Mesendoderm (in vitro differentiated cells): ENCODE data around the gene COA1.
A peak's percentile ranks its signal among the peaks of the same experiment; 100 is the strongest.

Source experiments
- DNase-seq: peaks from one replicate; pipeline ENCODE4 v3.0.0; 2013
- H2AK5ac ChIP-seq: 2 replicates; pipeline ENCODE4 v1.6.1; 2013; ENCODE audit warnings: low read length, inconsistent platforms
- H2BK120ac ChIP-seq: 2 replicates; pipeline ENCODE4 v1.6.1; 2013; ENCODE audit warnings: low read depth, mild to moderate bottlenecking, low read length, moderate library complexity, mixed read lengths
- H2BK15ac ChIP-seq: replicated peaks from 2 replicates; pipeline ENCODE4 v1.6.1; 2013; ENCODE audit warnings: low read depth, mild to moderate bottlenecking, moderate library complexity
- H2BK5ac ChIP-seq: 2 replicates; pipeline ENCODE4 v1.6.1; 2013; ENCODE audit warnings: low read length, inconsistent platforms
- H3K18ac ChIP-seq: 2 replicates; pipeline ENCODE4 v1.6.1; 2013; ENCODE audit warnings: mild to moderate bottlenecking, low read length, mixed read lengths
- H3K23ac ChIP-seq: one replicate; pipeline ENCODE4 v1.6.1; 2013; ENCODE audit warnings: low read length
- H3K27ac ChIP-seq: 2 replicates; pipeline ENCODE4 v1.5.1; 2013; ENCODE audit warnings: low read depth, mild to moderate bottlenecking, inconsistent platforms, low read length, moderate library complexity
- H3K27me3 ChIP-seq: 2 replicates; pipeline ENCODE4 v1.6.1; 2013; ENCODE audit warnings: low read length, control low read depth, mild to moderate bottlenecking, inconsistent platforms; ENCODE audit not compliant: insufficient read depth, poor library complexity
- H3K36me3 ChIP-seq: 2 replicates; pipeline ENCODE4 v1.6.1; 2013; ENCODE audit warnings: low read length, inconsistent platforms; ENCODE audit not compliant: control insufficient read depth, insufficient read depth
- H3K4ac ChIP-seq: one replicate; pipeline ENCODE4 v1.6.1; 2013; ENCODE audit warnings: low read depth, mild to moderate bottlenecking, low read length, moderate library complexity
- H3K4me1 ChIP-seq: 2 replicates; pipeline ENCODE4 v1.6.1; 2013; ENCODE audit warnings: low read depth, low read length, inconsistent platforms; ENCODE audit not compliant: control insufficient read depth
- H3K4me2 ChIP-seq: 2 replicates; pipeline ENCODE4 v1.6.1; 2013; ENCODE audit warnings: low read length
- H3K4me3 ChIP-seq: 2 replicates; pipeline ENCODE4 v1.5.1; 2013; ENCODE audit warnings: mild to moderate bottlenecking, low read length
- H3K56ac ChIP-seq: one replicate; pipeline ENCODE4 v1.6.1; 2013; ENCODE audit warnings: low read length
- H3K79me1 ChIP-seq: 2 replicates; pipeline ENCODE4 v1.6.1; 2013; ENCODE audit warnings: low read length, inconsistent platforms
- H3K79me2 ChIP-seq: 2 replicates; pipeline ENCODE4 v1.6.1; 2013; ENCODE audit warnings: mild to moderate bottlenecking, low read length; ENCODE audit not compliant: control insufficient read depth, insufficient read depth
- H3K9ac ChIP-seq: 2 replicates; pipeline ENCODE4 v1.6.1; 2013; ENCODE audit warnings: low read length, inconsistent platforms
- H4K5ac ChIP-seq: one replicate; pipeline ENCODE4 v1.6.1; 2013; ENCODE audit warnings: low read length
- H4K8ac ChIP-seq: one replicate; pipeline ENCODE4 v1.6.1; 2013; ENCODE audit warnings: low read depth, mild to moderate bottlenecking, control low read depth, low read length, moderate library complexity
- WGBS: extraction: QIAGEN DNeasy Blood & Tissue Kit; methylation state at CpG from one replicate; pipeline ENCODE4 v1.1.7; 2013; ENCODE audit warnings: low lambda C conversion rate, missing lambda C conversion rate; ENCODE audit not compliant: insufficient coverage; ENCODE audit errors: extremely low coverage; 5-methylcytosine and 5-hydroxymethylcytosine counted together

Gene COA1

GRCh38 chr7:43625980-43626379 is 103.3 kb downstream of the COA1 start:
- no peak overlapping the region for H2BK5ac ChIP-seq
- no peak overlapping the region for H4K8ac ChIP-seq
- H3K9ac ChIP-seq = no peak overlapping the region
- no peak overlapping the region for H2BK15ac ChIP-seq
- no peak overlapping the region for H3K23ac ChIP-seq
- no peaks in the 10 kb centered on the region for H3K79me2 ChIP-seq
- no peak overlapping the region for H3K4me3 ChIP-seq
- H3K56ac ChIP-seq = no peak overlapping the region
- H3K18ac ChIP-seq = no peak overlapping the region
- no peak overlapping the region for H3K4me2 ChIP-seq
- no peaks in the 10 kb centered on the region for H3K27me3 ChIP-seq
- no peak overlapping the region for H3K27ac ChIP-seq
- no peak overlapping the region for H4K5ac ChIP-seq
- no peaks in the 10 kb centered on the region for H3K4me1 ChIP-seq
- no CpG with 5 or more reads among the region's 4 CpGs for WGBS
- H3K4ac ChIP-seq = no peak overlapping the region
- H2AK5ac ChIP-seq = no peak overlapping the region
- H2BK120ac ChIP-seq = no peak overlapping the region
- no peaks in the 10 kb centered on the region for H3K79me1 ChIP-seq
- peaks cover 2% of the 10 kb centered on the region for H3K36me3 ChIP-seq
- no peak for DNase-seq

GRCh38 chr7:43625453-43625852 is 103.9 kb downstream of the COA1 start:
- Histone ChIP-seq H3K4me2 (no peak overlapping the region), H2BK5ac (no peak overlapping the region), H3K4me1 (no peaks in the 10 kb centered on the region), H3K23ac (no peak overlapping the region), H3K4ac (no peak overlapping the region), H3K18ac (no peak overlapping the region), H4K8ac (no peak overlapping the region), H3K56ac (no peak overlapping the region), H3K79me2 (no peaks in the 10 kb centered on the region), H3K4me3 (no peak overlapping the region), H3K27me3 (no peaks in the 10 kb centered on the region), H4K5ac (no peak overlapping the region), H2BK15ac (no peak overlapping the region), H3K9ac (no peak overlapping the region), H2AK5ac (no peak overlapping the region), H3K27ac (no peak overlapping the region), H3K79me1 (no peaks in the 10 kb centered on the region), H2BK120ac (no peak overlapping the region), H3K36me3 (peaks cover 2% of the 10 kb centered on the region)
- DNase-seq = peak; percentile 50

- no peak overlapping the region for H3K27ac ChIP-seq
- no peaks in the 10 kb centered on the region for H3K4me1 ChIP-seq
- no peaks in the 10 kb centered on the region for H3K79me1 ChIP-seq
- H3K4me2 ChIP-seq = no peak overlapping the region
- no peak overlapping the region for H3K4ac ChIP-seq
- H2BK5ac ChIP-seq = no peak overlapping the region
- no peak for DNase-seq
- H3K4me3 ChIP-seq = no peak overlapping the region
- H3K27me3 ChIP-seq = no peaks in the 10 kb centered on the region
- no peak overlapping the region for H3K23ac ChIP-seq
- no peak overlapping the region for H3K9ac ChIP-seq
- no CpG with 5 or more reads among the region's 2 CpGs for WGBS
- H2BK120ac ChIP-seq = no peak overlapping the region
- no peak overlapping the region for H3K18ac ChIP-seq
- H3K36me3 ChIP-seq = peaks cover 2% of the 10 kb centered on the region
- no peak overlapping the region for H4K5ac ChIP-seq
- H2AK5ac ChIP-seq = no peak overlapping the region
- H2BK15ac ChIP-seq = no peak overlapping the region
- H3K56ac ChIP-seq = no peak overlapping the region
- no peaks in the 10 kb centered on the region for H3K79me2 ChIP-seq
- H4K8ac ChIP-seq = no peak overlapping the region
Measured at GRCh38 chr7:43624156-43624555, 105.2 kb downstream of the COA1 start.

GRCh38 chr7:43621729-43622448 is 107.4 kb downstream of the COA1 start:
- Histone ChIP-seq H3K79me1 (peaks cover 2% of the 10 kb centered on the region), H2BK120ac (no peak overlapping the region), H4K8ac (no peak overlapping the region), H3K4me2 (no peak overlapping the region), H3K9ac (no peak overlapping the region), H3K79me2 (no peaks in the 10 kb centered on the region), H3K4me3 (no peak overlapping the region), H3K27ac (no peak overlapping the region), H3K36me3 (peaks cover 2% of the 10 kb centered on the region), H3K56ac (no peak overlapping the region), H2AK5ac (no peak overlapping the region), H3K4ac (no peak overlapping the region), H2BK5ac (no peak overlapping the region), H3K27me3 (no peaks in the 10 kb centered on the region), H3K4me1 (peaks cover 1% of the 10 kb centered on the region), H4K5ac (no peak overlapping the region), H2BK15ac (no peak overlapping the region), H3K18ac (no peak overlapping the region), H3K23ac (no peak overlapping the region)
- WGBS = no CpG with 5 or more reads among the region's 5 CpGs
- DNase-seq = no peak

- no peak overlapping the region for H2BK15ac ChIP-seq
- peaks cover 1% of the 10 kb centered on the region for H3K4me1 ChIP-seq
- no peaks in the 10 kb centered on the region for H3K79me2 ChIP-seq
- H3K27me3 ChIP-seq = no peaks in the 10 kb centered on the region
- H2BK120ac ChIP-seq = no peak overlapping the region
- no peak overlapping the region for H3K56ac ChIP-seq
- no peak overlapping the region for H4K5ac ChIP-seq
- H3K4ac ChIP-seq = no peak overlapping the region
- H3K23ac ChIP-seq = no peak overlapping the region
- H3K9ac ChIP-seq = no peak overlapping the region
- H3K79me1 ChIP-seq = peaks cover 2% of the 10 kb centered on the region
- no peak overlapping the region for H2AK5ac ChIP-seq
- peak; percentile 56 for DNase-seq
- H2BK5ac ChIP-seq = no peak overlapping the region
- H3K4me3 ChIP-seq = no peak overlapping the region
- H3K18ac ChIP-seq = no peak overlapping the region
- H3K4me2 ChIP-seq = no peak overlapping the region
- H3K36me3 ChIP-seq = peaks cover under 1% of the 10 kb centered on the region
- H3K27ac ChIP-seq = no peak overlapping the region
- no CpG with 5 or more reads among the region's 4 CpGs for WGBS
- no peak overlapping the region for H4K8ac ChIP-seq
Measured at GRCh38 chr7:43619213-43620012, 109.9 kb downstream of the COA1 start.
